ENCODE results near the gene APBB2.

APBB2 gene

GRCh38 chr4:40890764-40891163 is 323.6 kb downstream of the APBB2 start:
- H3K27ac ChIP-seq: no peak overlapping the region
- DNase-seq (ENCODE audit: low read depth, low spot score): no peak

GRCh38 chr4:40890199-40890598 is 324.1 kb downstream of the APBB2 start:
- H3K27ac ChIP-seq: no peak overlapping the region
- no peak for DNase-seq (ENCODE audit: low read depth, low spot score)

- H3K27ac ChIP-seq: no peak overlapping the region
- no peak for DNase-seq (ENCODE audit: low read depth, low spot score)
These were observed 325.4 kb downstream of the APBB2 start for GRCh38 chr4:40888933-40889332.

- no peak for DNase-seq (ENCODE audit: low read depth, low spot score)
- H3K27ac ChIP-seq: no peak overlapping the region
These were observed 326.6 kb downstream of the APBB2 start for GRCh38 chr4:40887764-40888131.

GRCh38 chr4:40886931-40887763 is 327.2 kb downstream of the APBB2 start:
- DNase-seq (ENCODE audit: low read depth, low spot score): no peak
- H3K27ac ChIP-seq: no peak overlapping the region

GRCh38 chr4:40881851-40882250 is 332.5 kb downstream of the APBB2 start:
- DNase-seq (ENCODE audit: low read depth, low spot score): no peak
- H3K27ac ChIP-seq: no peak overlapping the region

GRCh38 chr4:40881096-40881495 is 333.2 kb downstream of the APBB2 start:
- DNase-seq (ENCODE audit: low read depth, low spot score): no peak
- no peak overlapping the region for H3K27ac ChIP-seq

GRCh38 chr4:40878548-40879055 is 335.7 kb downstream of the APBB2 start:
- DNase-seq (ENCODE audit: low read depth, low spot score): no peak
- no peak overlapping the region for H3K27ac ChIP-seq

- DNase-seq (ENCODE audit: low read depth, low spot score): no peak
- H3K27ac ChIP-seq: no peak overlapping the region
These were observed 337.3 kb downstream of the APBB2 start for GRCh38 chr4:40877081-40877480.

GRCh38 chr4:40875507-40876150 is 338.7 kb downstream of the APBB2 start:
- no peak overlapping the region for H3K27ac ChIP-seq
- no peak for DNase-seq (ENCODE audit: low read depth, low spot score)

- H3K27ac ChIP-seq: no peak overlapping the region
- DNase-seq (ENCODE audit: low read depth, low spot score): no peak
These were observed 339.4 kb downstream of the APBB2 start for GRCh38 chr4:40874901-40875300.

- no peak overlapping the region for H3K27ac ChIP-seq
- no peak for DNase-seq (ENCODE audit: low read depth, low spot score)
These were observed 340.0 kb downstream of the APBB2 start for GRCh38 chr4:40874331-40874730.

GRCh38 chr4:40871695-40872250 is 342.6 kb downstream of the APBB2 start:
- H3K27ac ChIP-seq: no peak overlapping the region
- DNase-seq (ENCODE audit: low read depth, low spot score): no peak

GRCh38 chr4:40870150-40870549 is 344.2 kb downstream of the APBB2 start:
- no peak for DNase-seq (ENCODE audit: low read depth, low spot score)
- H3K27ac ChIP-seq: no peak overlapping the region

GRCh38 chr4:40865696-40866095 is 348.6 kb downstream of the APBB2 start:
- no peak for DNase-seq (ENCODE audit: low read depth, low spot score)
- H3K27ac ChIP-seq: no peak overlapping the region

- DNase-seq (ENCODE audit: low read depth, low spot score): no peak
- no peak overlapping the region for H3K27ac ChIP-seq
These were observed 349.8 kb downstream of the APBB2 start for GRCh38 chr4:40864531-40864930.

GRCh38 chr4:40858962-40859361 is 355.4 kb downstream of the APBB2 start:
- no peak for DNase-seq (ENCODE audit: low read depth, low spot score)
- no peak overlapping the region for H3K27ac ChIP-seq

- no peak for DNase-seq (ENCODE audit: low read depth, low spot score)
- no peak overlapping the region for H3K27ac ChIP-seq
These were observed 356.4 kb downstream of the APBB2 start for GRCh38 chr4:40857956-40858355.

GRCh38 chr4:40856840-40857362 is 357.4 kb downstream of the APBB2 start:
- no peak overlapping the region for H3K27ac ChIP-seq
- DNase-seq (ENCODE audit: low read depth, low spot score): no peak

- DNase-seq (ENCODE audit: low read depth, low spot score): no peak
- no peak overlapping the region for H3K27ac ChIP-seq
These were observed 358.0 kb downstream of the APBB2 start for GRCh38 chr4:40856277-40856839.

- H3K27ac ChIP-seq: no peak overlapping the region
- DNase-seq (ENCODE audit: low read depth, low spot score): no peak
These were observed 363.8 kb downstream of the APBB2 start for GRCh38 chr4:40850496-40850895.
